ENCODE results near the gene ISCU.

- TF ChIP-seq ZNF274 (IDR thresholded peaks at IDR 0.05; ENCODE audit: low read depth, low read length) (no peak), YY1 (IDR thresholded peaks at IDR 0.05; ENCODE audit: insufficient read depth, insufficient read length) (no peak), SUZ12 (IDR thresholded peaks at IDR 0.05; ENCODE audit: extremely low read depth, insufficient read depth, insufficient read length) (no peak)
Observed at GRCh38 chr12:108604208-108604941, 42.0 kb downstream of the ISCU start.

Measured in NT2/D1 (cell line).